IMR-90 (cell line): ENCODE results near the gene CHSY3.

ENCODE experiments used
- CTCF ChIP-seq: conservative IDR thresholded peaks from 2 replicates; pipeline ENCODE4 v1.5.1; 2012; ENCODE audit warnings: mild to moderate bottlenecking, low read depth, low read length, improper control_type of control experiment
- MAZ ChIP-seq: IDR thresholded peaks from 2 replicates; pipeline ENCODE4 v1.6.1; 2012; ENCODE audit warnings: low read depth, mild to moderate bottlenecking, low read length, improper control_type of control experiment, moderate library complexity, borderline replicate concordance
- MXI1 ChIP-seq: IDR thresholded peaks from 2 replicates; pipeline ENCODE4 v1.6.1; 2012; ENCODE audit warnings: low read depth, mild to moderate bottlenecking, low read length, moderate library complexity, borderline replicate concordance
- POLR2A ChIP-seq: IDR thresholded peaks from 2 replicates; pipeline ENCODE4 v1.6.1; 2012; ENCODE audit warnings: mild to moderate bottlenecking, low read depth, low read length
- RFX5 ChIP-seq: IDR thresholded peaks from 2 replicates; pipeline ENCODE4 v1.8.0; 2012; ENCODE audit warnings: low read depth, mild to moderate bottlenecking, low read length, moderate library complexity

- TF ChIP-seq MXI1 (no peak), CTCF (no peak), POLR2A (no peak), RFX5 (no peak), MAZ (no peak)
Measured at GRCh38 chr5:130077007-130077406, 172.7 kb downstream of the CHSY3 start.
